ENCODE data around the gene DEF6.
"Not testable (repeated sequence)": the region's sequence is repeated elsewhere in the genome, so short reads cannot be mapped to it uniquely, and the experiment has no call there.

The DEF6 gene

DNA sequence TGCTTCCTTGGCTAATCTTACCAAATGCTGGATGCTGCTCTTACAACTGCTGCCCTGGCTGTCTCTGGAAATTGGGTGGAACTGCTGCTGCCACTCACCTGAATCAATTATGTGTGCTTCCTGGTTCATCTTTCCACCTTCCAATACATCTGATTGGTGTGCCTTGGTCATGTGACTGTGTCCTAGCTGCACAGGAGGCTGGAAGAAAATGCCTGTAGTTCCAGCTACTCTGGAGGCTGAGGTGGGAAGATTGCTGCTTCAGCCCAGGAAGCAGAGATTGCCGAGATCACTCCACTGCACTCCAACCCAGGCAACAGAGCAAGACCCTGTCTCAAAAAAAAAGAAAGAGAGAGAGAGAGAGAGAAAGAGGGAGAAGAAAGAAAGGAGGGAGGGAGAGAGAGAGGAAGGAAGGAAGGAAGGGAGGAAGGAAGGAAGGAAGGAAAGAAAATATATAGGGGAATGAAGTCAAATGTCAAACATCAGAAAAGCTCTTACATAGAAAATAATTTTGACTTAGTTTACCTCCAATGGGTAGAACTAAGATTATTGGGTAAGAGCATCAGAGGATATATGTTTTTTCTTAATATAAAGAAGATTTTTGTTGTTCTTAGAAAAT is 30.6 kb downstream of the DEF6 start:
- ChIA-PET POLR2A (interaction anchor here (1.4 to 2.3 kb wide), 2 partner anchors 10 to 124 kb away, joined by 3 to 9 read pairs; partner anchors contain the start of gene FANCE), CTCF (interaction anchor here (0.6 to 1.4 kb wide), 8 partner anchors 10 to 122 kb away, joined by 3 to 13 read pairs (median 4); partner anchors contain the start of gene ZNF76)
- TF ChIP-seq TARDBP (IDR thresholded peaks at IDR 0.05) (no peak), SUZ12 (IDR thresholded peaks at IDR 0.05) (no peak), FOXK2 (IDR thresholded peaks at IDR 0.05) (no peak), BHLHE40 (IDR thresholded peaks at IDR 0.05; ENCODE audit: borderline replicate concordance) (no peak), ZNF384 (IDR thresholded peaks at IDR 0.05) (no peak), ELF4 (IDR thresholded peaks at IDR 0.05) (no peak), CTBP1 (IDR thresholded peaks at IDR 0.05; ENCODE audit: borderline replicate concordance) (no peak), LEF1 (IDR thresholded peaks at IDR 0.05; ENCODE audit: borderline replicate concordance) (no peak), L3MBTL2 (conservative IDR thresholded peaks at IDR 0.05) (no peak), SP1 (IDR thresholded peaks at IDR 0.05) (no peak), ARNT (IDR thresholded peaks at IDR 0.05) (no peak), FOXM1 (IDR thresholded peaks at IDR 0.05; ENCODE audit: borderline replicate concordance) (no peak), FOXA1 (IDR thresholded peaks at IDR 0.05) (no peak), NFRKB (IDR thresholded peaks at IDR 0.05) (no peak)
- TF ChIP-seq, protein P1, sequence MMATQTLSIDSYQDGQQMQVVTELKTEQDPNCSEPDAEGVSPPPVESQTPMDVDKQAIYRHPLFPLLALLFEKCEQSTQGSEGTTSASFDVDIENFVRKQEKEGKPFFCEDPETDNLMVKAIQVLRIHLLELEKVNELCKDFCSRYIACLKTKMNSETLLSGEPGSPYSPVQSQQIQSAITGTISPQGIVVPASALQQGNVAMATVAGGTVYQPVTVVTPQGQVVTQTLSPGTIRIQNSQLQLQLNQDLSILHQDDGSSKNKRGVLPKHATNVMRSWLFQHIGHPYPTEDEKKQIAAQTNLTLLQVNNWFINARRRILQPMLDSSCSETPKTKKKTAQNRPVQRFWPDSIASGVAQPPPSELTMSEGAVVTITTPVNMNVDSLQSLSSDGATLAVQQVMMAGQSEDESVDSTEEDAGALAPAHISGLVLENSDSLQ (IDR thresholded peaks at IDR 0.05) = no peak
- DNase-seq (ENCODE audit: extremely low spot score) = peak; percentile 9

DNA sequence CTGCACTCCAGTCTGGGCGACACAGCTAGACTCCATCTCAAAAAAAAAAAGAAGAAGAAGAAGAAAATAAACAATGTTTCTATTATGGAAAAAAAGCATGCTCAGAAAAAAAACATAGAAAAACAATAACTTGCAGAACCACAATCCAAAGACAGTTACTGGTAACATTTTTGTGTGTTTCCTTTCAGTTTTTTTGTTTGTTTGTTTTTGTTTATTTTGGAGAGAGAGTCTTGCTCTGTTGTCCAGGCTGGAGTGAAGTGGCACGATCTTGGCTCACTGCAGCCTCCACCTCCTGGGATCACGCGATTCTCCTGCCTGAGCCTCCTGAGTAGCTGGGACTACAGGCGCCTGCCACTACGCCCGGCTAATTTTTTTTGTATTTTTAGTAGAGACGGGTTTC is 31.3 kb downstream of the DEF6 start:
- POLR2A ChIA-PET; DNase-seq (ENCODE audit: extremely low spot score): not testable (repeated sequence)
- CTCF ChIA-PET = interaction anchor here (0.6 to 1.4 kb wide), 2 partner anchors 26 to 593 kb away, joined by 3 to 4 read pairs; no protein-coding TSS in a partner anchor

DNA sequence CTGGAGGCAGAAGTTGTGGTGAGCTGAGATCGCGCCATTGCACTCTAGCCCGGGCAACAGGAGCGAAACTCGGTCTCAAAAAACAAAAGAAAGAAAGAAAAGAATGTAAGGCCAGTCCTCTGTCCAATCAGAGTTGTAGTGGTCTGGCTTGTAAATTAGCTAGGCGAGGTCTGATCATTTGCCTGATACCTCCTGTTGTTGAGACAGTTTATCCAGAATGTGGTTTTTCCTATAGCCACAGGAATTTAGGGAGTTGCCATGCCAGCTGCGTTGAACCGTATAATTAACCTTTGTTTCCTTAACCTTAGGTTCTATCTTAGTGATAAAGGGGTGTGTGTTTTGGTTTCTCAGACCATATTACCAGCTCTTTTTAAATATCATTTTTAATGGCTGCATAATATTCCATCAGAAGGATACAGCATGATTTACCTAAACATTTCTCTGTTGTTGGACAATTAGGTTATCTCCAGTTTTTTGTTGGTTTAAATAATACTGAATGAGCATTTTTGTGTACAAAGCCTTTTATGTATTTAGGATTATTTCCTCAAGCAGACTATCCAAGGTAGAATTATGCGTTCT is 33.0 kb downstream of the DEF6 start:
- DNase-seq (ENCODE audit: extremely low spot score) = peak; percentile 0
- CTCF ChIA-PET = interaction anchor here (0.9 to 1.3 kb wide), 2 partner anchors 11 to 35 kb away, joined by 3 read pairs; no protein-coding TSS in a partner anchor
- TF ChIP-seq FOXA1 (IDR thresholded peaks at IDR 0.05) (no peak), NFRKB (IDR thresholded peaks at IDR 0.05) (no peak), SUZ12 (IDR thresholded peaks at IDR 0.05) (no peak), ARNT (IDR thresholded peaks at IDR 0.05) (no peak)
- TF ChIP-seq, protein P1 (IDR thresholded peaks at IDR 0.05) = no peak
- POLR2A ChIA-PET = no interaction called here

DNA sequence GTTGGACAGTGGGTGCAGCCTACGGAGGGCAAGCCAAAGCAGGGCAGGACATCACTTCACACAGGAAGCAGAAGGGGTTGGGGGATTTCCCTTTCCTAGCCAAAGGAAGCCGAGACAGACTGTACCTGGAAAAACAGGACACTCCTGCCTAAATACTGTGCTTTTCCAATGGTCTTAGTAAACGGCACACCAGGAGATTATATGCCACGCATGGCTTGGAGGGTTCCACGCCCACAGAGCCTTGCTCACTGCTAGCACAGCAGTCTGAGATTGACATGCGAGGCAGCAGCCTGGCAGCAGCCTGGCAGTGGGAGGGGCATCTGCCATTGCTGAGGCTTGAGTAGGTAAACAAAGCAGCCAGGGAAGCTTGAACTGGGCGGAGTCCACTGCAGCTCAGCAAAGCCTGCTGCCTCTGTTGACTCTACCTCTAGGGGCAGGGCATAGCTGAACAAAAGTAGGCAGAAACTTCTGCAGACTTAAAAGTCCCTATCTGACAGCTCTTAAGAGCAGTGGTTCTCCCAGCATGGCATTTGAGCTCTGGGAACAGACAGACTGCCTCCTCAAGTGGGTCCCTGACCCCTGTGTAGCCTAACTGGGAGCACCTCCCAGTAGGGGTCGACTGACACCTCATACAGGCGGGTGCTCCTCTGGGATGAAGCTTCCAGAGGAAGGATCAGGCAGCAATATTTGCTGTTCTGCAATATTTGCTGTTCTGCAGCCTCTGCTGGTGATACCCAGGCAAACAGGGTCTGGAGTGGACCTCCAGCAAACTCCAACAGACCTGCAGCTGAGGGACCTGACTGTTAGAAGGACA is 34.7 kb downstream of the DEF6 start:
- ChIA-PET POLR2A (interaction anchor here (1.2 kb wide), 1 partner anchor 136 kb away, joined by 4 read pairs; the partner anchor contains the start of gene RPL10A), CTCF (interaction anchor here (1.0 to 1.3 kb wide), 2 partner anchors 28 to 117 kb away, joined by 3 to 4 read pairs; no protein-coding TSS in a partner anchor)
- TF ChIP-seq, protein P1 (IDR thresholded peaks at IDR 0.05) = peak; percentile 64; the same call in 1 of the 2 replicates
- DNase-seq (ENCODE audit: extremely low spot score) = not testable (repeated sequence)

DNA sequence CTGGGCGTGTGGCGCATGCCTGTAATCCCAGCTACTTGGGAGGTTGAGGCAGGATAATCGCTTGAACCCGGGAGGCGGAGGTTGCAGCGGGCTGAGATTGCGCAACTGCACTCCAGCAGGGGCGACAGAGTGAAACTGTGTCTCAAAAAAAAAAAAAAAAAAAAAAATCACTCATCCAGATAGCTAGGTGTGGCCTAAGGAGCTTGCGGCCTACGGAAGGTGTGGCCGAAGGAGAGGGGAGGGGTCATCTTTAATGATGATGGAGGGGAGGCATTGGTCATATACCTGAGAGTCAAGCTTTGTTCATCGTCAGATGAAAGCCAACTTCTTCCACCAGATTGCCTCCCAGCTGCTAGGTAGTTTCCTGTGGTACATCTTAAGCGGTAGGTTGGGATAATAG is 43.9 kb downstream of the DEF6 start:
- no peak for TF ChIP-seq ARNT (IDR thresholded peaks at IDR 0.05)
- TF ChIP-seq ZNF384 (IDR thresholded peaks at IDR 0.05) = peak; percentile 82
- TF ChIP-seq CTBP1 (IDR thresholded peaks at IDR 0.05; ENCODE audit: borderline replicate concordance) = no peak
- TF ChIP-seq SUZ12 (IDR thresholded peaks at IDR 0.05) = no peak
- no peak for TF ChIP-seq LEF1 (IDR thresholded peaks at IDR 0.05; ENCODE audit: borderline replicate concordance)
- TF ChIP-seq HDGF (IDR thresholded peaks at IDR 0.05; ENCODE audit: borderline replicate concordance) = no peak
- TF ChIP-seq L3MBTL2 (conservative IDR thresholded peaks at IDR 0.05) = no peak
- TF ChIP-seq NFRKB (IDR thresholded peaks at IDR 0.05) = no peak
- POLR2A ChIA-PET = interaction anchor here (1.8 to 2.0 kb wide), 2 partner anchors 23 to 127 kb away, joined by 5 to 6 read pairs; partner anchors contain the start of gene RPL10A

More for the DNA sequence above, 43.9 kb downstream of the DEF6 start:
- no peak for DNase-seq (ENCODE audit: extremely low spot score)
- CTCF ChIA-PET = interaction anchor here (0.5 to 4.0 kb wide), 11 partner anchors 12 to 221 kb away, joined by 3 to 42 read pairs (median 3); no protein-coding TSS in a partner anchor
